ENCODE data around the gene SELENBP1. TPM values are rescaled to one million over a fixed set of nuclear protein-coding genes. Genes with fewer than 3 reads are reported as not detected.

Gene SELENBP1
- total and polyA plus RNA-seq, 11 donors = 14.3 to 97.8 (median 37.9) TPM

DNA sequence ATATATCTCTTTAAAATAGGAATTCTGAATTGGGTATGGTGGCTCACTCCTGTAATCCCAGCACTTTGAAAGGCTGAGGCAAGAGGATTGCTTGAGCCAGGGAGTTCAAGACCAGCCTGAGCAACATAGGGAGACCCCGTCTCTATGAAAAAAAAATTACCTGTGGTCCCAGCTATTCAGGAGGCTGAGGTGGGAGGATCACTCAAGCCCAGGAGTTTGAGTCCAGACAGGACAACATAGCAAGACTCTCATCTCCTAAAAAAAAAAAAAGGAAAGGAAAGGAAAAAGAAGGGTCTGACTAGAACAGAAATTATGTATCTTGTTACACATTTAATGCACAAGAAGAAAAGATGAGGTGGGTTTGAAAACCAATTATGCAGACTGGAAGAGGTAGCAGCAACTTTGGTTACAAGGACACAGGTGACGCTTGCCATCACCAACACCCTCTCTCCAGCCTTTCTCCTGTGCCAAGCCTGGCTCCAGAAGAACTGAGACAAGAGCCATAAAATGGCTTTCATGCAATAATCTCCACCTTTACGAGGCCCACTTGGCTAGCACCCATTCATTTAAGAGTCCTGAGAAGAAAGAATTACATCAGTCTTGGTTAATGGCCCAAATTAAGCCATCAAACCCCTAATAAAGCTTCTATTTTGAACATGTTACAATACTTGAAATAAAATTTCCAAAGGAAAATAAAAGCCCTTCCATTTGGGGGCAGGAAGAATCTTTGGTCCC lies 4.8 kb upstream of the SELENBP1 start:
- no peak for TF ChIP-seq POLR2A (IDR thresholded peaks at IDR 0.05)
- TF ChIP-seq, protein P1, sequence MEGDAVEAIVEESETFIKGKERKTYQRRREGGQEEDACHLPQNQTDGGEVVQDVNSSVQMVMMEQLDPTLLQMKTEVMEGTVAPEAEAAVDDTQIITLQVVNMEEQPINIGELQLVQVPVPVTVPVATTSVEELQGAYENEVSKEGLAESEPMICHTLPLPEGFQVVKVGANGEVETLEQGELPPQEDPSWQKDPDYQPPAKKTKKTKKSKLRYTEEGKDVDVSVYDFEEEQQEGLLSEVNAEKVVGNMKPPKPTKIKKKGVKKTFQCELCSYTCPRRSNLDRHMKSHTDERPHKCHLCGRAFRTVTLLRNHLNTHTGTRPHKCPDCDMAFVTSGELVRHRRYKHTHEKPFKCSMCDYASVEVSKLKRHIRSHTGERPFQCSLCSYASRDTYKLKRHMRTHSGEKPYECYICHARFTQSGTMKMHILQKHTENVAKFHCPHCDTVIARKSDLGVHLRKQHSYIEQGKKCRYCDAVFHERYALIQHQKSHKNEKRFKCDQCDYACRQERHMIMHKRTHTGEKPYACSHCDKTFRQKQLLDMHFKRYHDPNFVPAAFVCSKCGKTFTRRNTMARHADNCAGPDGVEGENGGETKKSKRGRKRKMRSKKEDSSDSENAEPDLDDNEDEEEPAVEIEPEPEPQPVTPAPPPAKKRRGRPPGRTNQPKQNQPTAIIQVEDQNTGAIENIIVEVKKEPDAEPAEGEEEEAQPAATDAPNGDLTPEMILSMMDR (IDR thresholded peaks at IDR 0.05) = no peak

DNA sequence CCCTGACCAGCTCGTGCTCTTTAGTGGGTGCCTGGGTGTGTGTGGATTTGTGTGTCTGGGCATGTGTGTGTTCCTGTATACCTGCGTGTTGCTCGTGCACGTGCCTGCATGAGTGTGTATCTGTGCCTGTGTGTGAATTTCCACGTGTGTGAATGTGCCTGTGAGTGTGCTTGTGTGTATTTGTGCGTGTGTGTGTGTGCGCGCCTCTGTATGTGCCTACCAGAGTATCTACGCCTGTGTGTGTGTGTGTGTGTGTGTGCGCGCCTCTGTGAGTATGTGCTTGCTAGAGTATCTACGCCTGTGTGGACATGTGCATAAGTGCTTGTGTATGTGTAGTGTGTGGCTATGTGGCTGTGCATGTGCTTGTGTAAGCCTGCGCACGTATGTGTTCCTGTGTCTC lies 691 bp upstream of the SELENBP1 start:
- TF ChIP-seq, protein P1 (IDR thresholded peaks at IDR 0.05) = no peak
- no peak for TF ChIP-seq POLR2A (IDR thresholded peaks at IDR 0.05)
- Histone ChIP-seq H3K9me3 (no peaks in the 10 kb centered on the region), H3K4me3 (peak overlapping the region in 1 of 12 donors; percentile 62), H3K27me3 (no peaks in the 10 kb centered on the region), H3K36me3 (peaks cover 0 to 4% (median 0%) of the 10 kb centered on the region in 9 donors), H3K27ac (peak overlapping the region in 2 of 12 donors; percentile 84 to 89), H3K4me1 (peaks cover 4 to 50% (median 41%) of the 10 kb centered on the region in 12 donors)
- DNase-seq (no peak), ATAC-seq (no peak)
- WGBS, 4 donors = 92 to 98% (median 94%) methylated on average over 12 to 14 of the region's 14 CpGs
- intact Hi-C loops (cut with DNase I) = loop anchor here in 1 of 10 donors (2.0 kb wide), 1 partner anchor 26 kb away; the partner anchor contains the start of gene PSMB4

More for the DNA sequence above, 4.8 kb upstream of the SELENBP1 start:
- Histone ChIP-seq H3K27me3 (no peaks in the 10 kb centered on the region), H3K36me3 (no peaks in the 10 kb centered on the region), H3K4me3 (no peak overlapping the region), H3K27ac (no peak overlapping the region), H3K4me1 (peaks cover 0 to 9% (median 5%) of the 10 kb centered on the region in 12 donors), H3K9me3 (no peaks in the 10 kb centered on the region)
- ATAC-seq (no peak), DNase-seq (no peak)
- 71 to 78% (median 75%) methylated on average over 3 of the region's 3 CpGs for WGBS, 4 donors
- intact Hi-C loops (cut with DNase I) = no loop called here

DNA sequence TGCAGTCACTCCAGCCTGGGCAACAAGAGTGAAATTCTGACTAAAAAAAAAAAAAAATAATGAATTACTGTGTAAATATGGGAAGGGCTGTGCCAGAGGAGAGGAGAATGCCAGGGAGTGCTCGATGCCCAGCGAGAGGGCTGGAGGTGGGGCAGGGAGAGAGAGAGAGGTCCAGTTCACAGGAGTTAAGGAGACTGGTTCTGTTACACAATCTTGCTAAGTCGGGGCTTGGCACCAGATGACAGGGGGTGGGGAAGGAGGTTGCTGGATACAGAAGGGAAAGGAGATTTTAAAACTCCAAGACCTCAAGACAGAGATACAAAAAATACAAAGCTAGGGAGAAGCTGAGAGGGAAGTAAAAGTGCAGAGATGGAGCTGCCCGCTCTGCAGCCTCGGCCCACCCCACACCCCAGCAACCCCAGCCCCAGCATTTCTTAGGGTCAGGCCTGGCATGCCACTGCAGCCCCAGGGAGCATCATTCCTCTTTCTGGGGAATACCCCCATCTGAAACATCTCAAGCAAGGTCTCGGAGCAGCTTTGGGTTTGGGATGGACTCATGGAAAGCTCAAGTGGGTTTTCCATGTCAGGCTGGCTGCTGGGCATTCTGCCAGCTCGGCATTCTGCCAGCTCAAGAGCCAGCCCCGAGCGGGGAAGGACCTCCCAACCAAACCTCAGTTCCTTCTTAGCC lies 991 bp downstream of the SELENBP1 start:
- Histone ChIP-seq H3K9me3 (no peaks in the 10 kb centered on the region), H3K27me3 (no peaks in the 10 kb centered on the region), H3K27ac (peak overlapping the region; percentile 66 to 89 (median 84)), H3K4me3 (peak overlapping the region in 11 of 12 donors; percentile 9 to 74 (median 52)), H3K4me1 (peaks cover 4 to 58% (median 48%) of the 10 kb centered on the region in 12 donors), H3K36me3 (peaks cover 0 to 14% (median 0%) of the 10 kb centered on the region in 9 donors)
- TF ChIP-seq, protein P1 (IDR thresholded peaks at IDR 0.05) = no peak
- TF ChIP-seq POLR2A (IDR thresholded peaks at IDR 0.05) = no peak
- 20 to 29% (median 27%) methylated on average over 9 of the region's 9 CpGs for WGBS, 4 donors
- ATAC-seq (peak; percentile 44 to 59 (median 52)), DNase-seq (peak in 4 of 5 donors; percentile 46 to 70 (median 68))
- intact Hi-C loops (cut with DNase I) = loop anchor here in 1 of 10 donors (2.0 kb wide), 1 partner anchor 27 kb away; the partner anchor contains the start of gene PSMB4
